ENCODE data around the gene SPOUT1. TPM values are rescaled to one million over a fixed set of nuclear protein-coding genes. Genes with fewer than 3 reads are reported as not detected.

Gene SPOUT1
- polyA plus RNA-seq, 1 donor from 2014 or later = 34.7 TPM

- H4K20me1 ChIP-seq (ENCODE audit: insufficient read depth) = no peaks in the 10 kb centered on the region
- no peaks in the 10 kb centered on the region for H3K27me3 ChIP-seq (ENCODE audit: insufficient read depth, low read depth, low read length)
- H2AFZ ChIP-seq (ENCODE audit: low read depth, low read length) = no peak overlapping the region
- no peak overlapping the region for H3K9ac ChIP-seq (ENCODE audit: low read length)
- no peaks in the 10 kb centered on the region for H3F3A ChIP-seq (ENCODE audit: insufficient read depth, low read length, poor library complexity, severe bottlenecking)
- no peaks in the 10 kb centered on the region for H3K9me3 ChIP-seq (ENCODE audit: low read length)
- peaks cover 13% of the 10 kb centered on the region for H3K79me2 ChIP-seq (replicated peaks; ENCODE audit: insufficient read depth, low read length)
- TF ChIP-seq EP300 (conservative IDR thresholded peaks at IDR 0.05; ENCODE audit: poor library complexity, severe bottlenecking) = no peak
- no peak for TF ChIP-seq POLR2AphosphoS5 (IDR thresholded peaks at IDR 0.05)
- TF ChIP-seq CTCF (IDR thresholded peaks at IDR 0.05; ENCODE audit: poor library complexity, severe bottlenecking) = no peak
- no peak for TF ChIP-seq REST (IDR thresholded peaks at IDR 0.05; ENCODE audit: borderline replicate concordance)
- TF ChIP-seq SMC3 (conservative IDR thresholded peaks at IDR 0.05; ENCODE audit: poor library complexity) = no peak
- no peak for TF ChIP-seq TAF1 (IDR thresholded peaks at IDR 0.05; ENCODE audit: low read depth)
- no peak for TF ChIP-seq MXI1 (conservative IDR thresholded peaks at IDR 0.05; ENCODE audit: poor library complexity, severe bottlenecking)
- no peak for TF ChIP-seq RAD21 (conservative IDR thresholded peaks at IDR 0.05)
- TF ChIP-seq EZH2 (IDR thresholded peaks at IDR 0.05; ENCODE audit: borderline replicate concordance, insufficient read depth, low read length, poor library complexity, severe bottlenecking) = no peak
- no peaks in the 10 kb centered on the region for H3K36me3 ChIP-seq (ENCODE audit: insufficient read depth, low read length)
- no peak overlapping the region for H3K27ac ChIP-seq (ENCODE audit: low read length)
- no peaks in the 10 kb centered on the region for H3K9me2 ChIP-seq (ENCODE audit: insufficient read depth, low read length)
- no peak overlapping the region for H3K4me2 ChIP-seq (ENCODE audit: low read length)
- H3K4me3 ChIP-seq (ENCODE audit: low read length) = no peak overlapping the region
Measured at GRCh38 chr9:128785427-128785826, 44.2 kb downstream of the SPOUT1 start.

- peaks cover 6% of the 10 kb centered on the region for H3K79me2 ChIP-seq (replicated peaks; ENCODE audit: insufficient read depth, low read length)
- H3K36me3 ChIP-seq (ENCODE audit: insufficient read depth, low read length) = no peaks in the 10 kb centered on the region
- H4K20me1 ChIP-seq (ENCODE audit: insufficient read depth) = no peaks in the 10 kb centered on the region
- H3K4me2 ChIP-seq (ENCODE audit: low read length) = no peak overlapping the region
- TF ChIP-seq SMC3 (conservative IDR thresholded peaks at IDR 0.05; ENCODE audit: poor library complexity) (no peak), CTCF (IDR thresholded peaks at IDR 0.05; ENCODE audit: poor library complexity, severe bottlenecking) (no peak), POLR2AphosphoS5 (IDR thresholded peaks at IDR 0.05) (no peak), MXI1 (conservative IDR thresholded peaks at IDR 0.05; ENCODE audit: poor library complexity, severe bottlenecking) (no peak), TAF1 (IDR thresholded peaks at IDR 0.05; ENCODE audit: low read depth) (no peak), EP300 (conservative IDR thresholded peaks at IDR 0.05; ENCODE audit: poor library complexity, severe bottlenecking) (no peak), EZH2 (IDR thresholded peaks at IDR 0.05; ENCODE audit: borderline replicate concordance, insufficient read depth, low read length, poor library complexity, severe bottlenecking) (no peak), RAD21 (conservative IDR thresholded peaks at IDR 0.05) (no peak), REST (IDR thresholded peaks at IDR 0.05; ENCODE audit: borderline replicate concordance) (no peak)
- H3K9me3 ChIP-seq (ENCODE audit: low read length) = no peaks in the 10 kb centered on the region
- H2AFZ ChIP-seq (ENCODE audit: low read depth, low read length) = no peak overlapping the region
- H3K9ac ChIP-seq (ENCODE audit: low read length) = no peak overlapping the region
- H3K4me3 ChIP-seq (ENCODE audit: low read length) = no peak overlapping the region
- no peaks in the 10 kb centered on the region for H3K9me2 ChIP-seq (ENCODE audit: insufficient read depth, low read length)
- H3K27ac ChIP-seq (ENCODE audit: low read length) = no peak overlapping the region
- no peaks in the 10 kb centered on the region for H3K27me3 ChIP-seq (ENCODE audit: insufficient read depth, low read depth, low read length)
- H3F3A ChIP-seq (ENCODE audit: insufficient read depth, low read length, poor library complexity, severe bottlenecking) = no peaks in the 10 kb centered on the region
Measured at GRCh38 chr9:128782669-128783068, 46.9 kb downstream of the SPOUT1 start.
